H1 (cell line): ENCODE measurements around the gene IL22RA2. TPM values are rescaled to one million over a fixed set of nuclear protein-coding genes. Genes with fewer than 3 reads are reported as not detected.

ENCODE experiments used
- CTCF ChIA-PET: fragments of 300-600 bp; sonication (Branson Sonifier 250); formaldehyde crosslinking; loops from one replicate; lab custom pipeline; 2021; ENCODE audit not compliant: partially characterized antibody; lab: Charles Lee
- POLR2A ChIA-PET: fragments of 300-600 bp; sonication (Branson Sonifier 250); formaldehyde crosslinking; loops from one replicate; lab custom pipeline; 2021; ENCODE audit warnings: inconsistent platforms; ENCODE audit not compliant: partially characterized antibody; lab: Charles Lee
- DNase-seq, 2 experiments: peaks; one replicate each; pipeline versions ENCODE4 v3.0.0 to v3.0.0-alpha.2; 2010 to 2022; ENCODE audit warnings: low spot score in 2 of 2, low read depth in 1 of 2, mixed read lengths in 1 of 2
- FAIRE-seq: peaks from 2 replicates; lab custom pipeline; 2011; peaks lifted over from hg19 to GRCh38; lab: Jason Lieb, UNC
- H2AFZ ChIP-seq: 2 replicates; pipeline ENCODE4 v1.8.1; 2012; ENCODE audit warnings: low read length, inconsistent platforms
- H2AK5ac ChIP-seq: 2 replicates; pipeline ENCODE4 v1.6.1; 2013; ENCODE audit warnings: low read depth, low read length
- H2BK120ac ChIP-seq: replicated peaks from 2 replicates; pipeline ENCODE3; 2013; ENCODE audit warnings: low read depth, low read length, inconsistent platforms
- H2BK12ac ChIP-seq: 2 replicates; pipeline ENCODE4 v1.6.1; 2013; ENCODE audit warnings: low read depth, low read length
- H2BK15ac ChIP-seq: 2 replicates; pipeline ENCODE4 v1.6.1; 2013; ENCODE audit warnings: low read length
- H2BK20ac ChIP-seq: 2 replicates; pipeline ENCODE4 v1.6.1; 2013; ENCODE audit warnings: low read length
- H2BK5ac ChIP-seq: 2 replicates; pipeline ENCODE4 v1.6.1; 2013; ENCODE audit warnings: low read depth, low read length
- H3K14ac ChIP-seq: 2 replicates; pipeline ENCODE4 v1.6.1; 2013; ENCODE audit warnings: inconsistent platforms; ENCODE audit not compliant: insufficient read length
- H3K18ac ChIP-seq: 2 replicates; pipeline ENCODE4 v1.6.1; 2013; ENCODE audit warnings: low read length; ENCODE audit errors: extremely low read depth
- H3K23ac ChIP-seq: 2 replicates; pipeline ENCODE4 v1.6.1; 2013; ENCODE audit warnings: inconsistent platforms; ENCODE audit not compliant: insufficient read length
- H3K23me2 ChIP-seq: 2 replicates; pipeline ENCODE4 v1.6.1; 2013; ENCODE audit warnings: low read depth, low read length
- H3K27ac ChIP-seq: 2 replicates; pipeline ENCODE4 v1.6.1; 2011; ENCODE audit warnings: low read depth, low read length, inconsistent platforms
- H3K27me3 ChIP-seq, 4 experiments: replicated peaks in 1 of 4; 1 replicate in 1 of 4; 2 replicates in 3 of 4; pipeline versions ENCODE4 v1.6.1 to v1.8.1; 2011 to 2013; ENCODE audit warnings: low read length in 3 of 4, mild to moderate bottlenecking in 3 of 4, inconsistent platforms in 2 of 4, mixed read lengths in 2 of 4, moderate library complexity in 1 of 4; ENCODE audit not compliant: control insufficient read depth in 3 of 4, insufficient read depth in 3 of 4; ENCODE audit errors: extremely low read depth in 1 of 4
- H3K36me3 ChIP-seq, 4 experiments: 2 replicates each; pipeline versions ENCODE4 v1.6.1 to v1.8.1; 2011 to 2013; ENCODE audit warnings: mild to moderate bottlenecking in 4 of 4, low read length in 3 of 4, moderate library complexity in 2 of 4, control low read depth in 1 of 4, inconsistent platforms in 1 of 4; ENCODE audit not compliant: insufficient read depth in 4 of 4, control insufficient read depth in 2 of 4
- H3K4ac ChIP-seq: replicated peaks from 2 replicates; pipeline ENCODE3; 2013; ENCODE audit warnings: low read length, low read depth, mixed read lengths, inconsistent platforms; ENCODE audit not compliant: insufficient read length
- H3K4me1 ChIP-seq, 4 experiments: replicated peaks in 1 of 4; 1 replicate in 1 of 4; 2 replicates in 3 of 4; pipeline versions ENCODE4 v1.6.1 to v1.8.1; 2011 to 2013; ENCODE audit warnings: low read length in 3 of 4, inconsistent platforms in 2 of 4, mixed read lengths in 1 of 4; ENCODE audit not compliant: insufficient read depth in 4 of 4, control insufficient read depth in 3 of 4
- H3K4me2 ChIP-seq, 2 experiments: 2 replicates each; pipeline versions ENCODE4 v1.6.1 to v1.8.1; 2011 to 2013; ENCODE audit warnings: low read depth in 2 of 2, low read length in 2 of 2, control low read depth in 1 of 2, inconsistent platforms in 1 of 2, mild to moderate bottlenecking in 1 of 2; ENCODE audit not compliant: insufficient read depth in 1 of 2
- H3K4me3 ChIP-seq, 4 experiments: fragments of 200-600, 300-600 bp in 1 of 4; sonication (generic), shearing (Covaris generic), sonication (Bioruptor Twin) in 1 of 4; 2 replicates each; pipeline versions ENCODE4 v1.5.1 to v1.8.1; 2011 to 2016; ENCODE audit warnings: low read length in 4 of 4, low read depth in 3 of 4, control low read depth in 2 of 4, inconsistent platforms in 2 of 4, mild to moderate bottlenecking in 2 of 4, mixed read lengths in 1 of 4, moderate library complexity in 1 of 4; ENCODE audit not compliant: insufficient read depth in 2 of 4; ENCODE audit errors: extremely low read depth in 1 of 4
- H3K56ac ChIP-seq: replicated peaks from 2 replicates; pipeline ENCODE3; 2013; ENCODE audit warnings: low read depth, mild to moderate bottlenecking, mixed read lengths, low read length, inconsistent platforms; ENCODE audit not compliant: insufficient read length
- H3K79me1 ChIP-seq: 2 replicates; pipeline ENCODE4 v1.6.1; 2013; ENCODE audit warnings: low read depth, low read length, control low read depth
- H3K79me2 ChIP-seq, 2 experiments: 2 replicates each; pipeline versions ENCODE4 v1.6.1 to v1.8.1; 2012 to 2013; ENCODE audit warnings: low read length in 2 of 2, mild to moderate bottlenecking in 2 of 2, inconsistent platforms in 1 of 2; ENCODE audit not compliant: insufficient read depth in 2 of 2, control insufficient read depth in 1 of 2
- H3K9ac ChIP-seq, 4 experiments: replicated peaks in 1 of 4; 1 replicate in 1 of 4; 2 replicates in 3 of 4; pipeline versions ENCODE4 v1.6.1 to v1.8.1; 2011 to 2013; ENCODE audit warnings: low read depth in 3 of 4, low read length in 3 of 4, control low read depth in 2 of 4, mild to moderate bottlenecking in 2 of 4, moderate library complexity in 2 of 4, inconsistent platforms in 1 of 4; ENCODE audit errors: extremely low read depth in 1 of 4
- H3K9me3 ChIP-seq, 2 experiments: 2 replicates each; pipeline versions ENCODE4 v1.6.1 to v1.8.1; 2012 to 2013; ENCODE audit warnings: mild to moderate bottlenecking in 2 of 2, moderate library complexity in 2 of 2, control low read depth in 1 of 2, inconsistent platforms in 1 of 2, low read depth in 1 of 2, low read length in 1 of 2, mixed read lengths in 1 of 2; ENCODE audit not compliant: insufficient read depth in 2 of 2
- H4K20me1 ChIP-seq, 2 experiments: replicated peaks in 1 of 2; 2 replicates each; pipeline versions ENCODE3 to v1.8.1; 2011 to 2013; ENCODE audit warnings: inconsistent platforms in 2 of 2, low read length in 2 of 2, mild to moderate bottlenecking in 1 of 2; ENCODE audit not compliant: insufficient read depth in 2 of 2, control insufficient read depth in 1 of 2
- H4K5ac ChIP-seq: 2 replicates; pipeline ENCODE4 v1.6.1; 2013; ENCODE audit warnings: low read length, low read depth, mixed read lengths, inconsistent platforms; ENCODE audit not compliant: insufficient read length
- H4K8ac ChIP-seq: 2 replicates; pipeline ENCODE4 v1.8.0; 2013; ENCODE audit warnings: mild to moderate bottlenecking, moderate library complexity, low read length, inconsistent platforms; ENCODE audit not compliant: insufficient read depth; ENCODE audit errors: extremely low read depth
- H4K91ac ChIP-seq: replicated peaks from 2 replicates; pipeline ENCODE3; 2013; ENCODE audit warnings: low read length, mixed read lengths, inconsistent platforms; ENCODE audit not compliant: insufficient read length
- BACH1 ChIP-seq: IDR thresholded peaks from 2 replicates; pipeline ENCODE4 v1.6.1; 2012; ENCODE audit warnings: low read length, improper control_type of control experiment
- EP300 ChIP-seq, 2 experiments: IDR thresholded peaks; 1 replicate in 1 of 2; 2 replicates in 1 of 2; pipeline ENCODE4 v1.6.1; 2011 to 2012; ENCODE audit warnings: low read depth in 2 of 2, low read length in 2 of 2, mild to moderate bottlenecking in 2 of 2, borderline replicate concordance in 1 of 2, inconsistent platforms in 1 of 2, moderate library complexity in 1 of 2
- GABPA ChIP-seq: IDR thresholded peaks from 2 replicates; pipeline ENCODE4 v1.6.1; 2011; ENCODE audit warnings: mild to moderate bottlenecking, low read length, moderate library complexity, borderline replicate concordance; ENCODE audit not compliant: insufficient read depth
- MAX ChIP-seq: IDR thresholded peaks from 2 replicates; pipeline ENCODE4 v1.6.1; 2012; ENCODE audit warnings: inconsistent platforms
- NANOG ChIP-seq: IDR thresholded peaks from 2 replicates; pipeline ENCODE4 v1.6.1; 2011; ENCODE audit warnings: low read length, low read depth, mild to moderate bottlenecking, inconsistent platforms; ENCODE audit not compliant: insufficient read depth, poor library complexity, severe bottlenecking
- POU5F1 ChIP-seq: IDR thresholded peaks from 2 replicates; pipeline ENCODE4 v1.6.1; 2011; ENCODE audit warnings: low read depth, mild to moderate bottlenecking, low read length, moderate library complexity
- SRF ChIP-seq: IDR thresholded peaks from 2 replicates; pipeline ENCODE4 v1.6.1; 2011; ENCODE audit warnings: mild to moderate bottlenecking, low read depth, low read length, moderate library complexity
- TAF1 ChIP-seq: IDR thresholded peaks from 2 replicates; pipeline ENCODE4 v1.6.1; 2011; ENCODE audit warnings: mild to moderate bottlenecking, low read depth, low read length
- TAF7 ChIP-seq: optimal IDR thresholded peaks from 2 replicates; pipeline ENCODE3; 2011; ENCODE audit warnings: low read depth, mild to moderate bottlenecking, inconsistent platforms, low read length, moderate library complexity, borderline replicate concordance
- YY1 ChIP-seq: IDR thresholded peaks from 2 replicates; pipeline ENCODE4 v1.6.1; 2011; ENCODE audit warnings: low read depth, mild to moderate bottlenecking, low read length
- WGBS, 2 experiments: shearing (Covaris generic) in 1 of 2; methylation state at CpG; one replicate each; pipeline versions ENCODE4 v1.1.6 to v1.1.7; 2013 to 2015; ENCODE audit warnings: low lambda C conversion rate in 2 of 2, mixed read lengths in 2 of 2, inconsistent platforms in 1 of 2, low coverage in 1 of 2, missing lambda C conversion rate in 1 of 2; ENCODE audit not compliant: insufficient replicate concordance in 2 of 2, insufficient coverage in 1 of 2, insufficient read length in 1 of 2; ENCODE audit errors: extremely low coverage in 1 of 2, missing lambda C conversion rate in 1 of 2; 5-methylcytosine and 5-hydroxymethylcytosine counted together
- polyA plus RNA-seq, 7 experiments: library from polyadenylated mRNA; depleted of rRNA in 3 of 7; stranded (reverse) in 5 of 7; unstranded in 2 of 7; fragments of >200 nt in 5 of 7; fragments of 200-250 nt in 2 of 7; gene quantifications; 1 replicate in 5 of 7; 2 replicates in 1 of 7; 4 replicates in 1 of 7; pipeline versions ENCODE4 v1.2.1 to v1.2.3, GENCODE V29; 2011 to 2013; ENCODE audit warnings: missing spikeins in 2 of 7, mixed read lengths in 2 of 7
- total RNA-seq: library from RNA; stranded (reverse); fragmentation: NEBNext Ultra II Directional; extraction: Animal tissue kit (Norgen Biotek cat#: 25700); gene quantifications from 2 replicates; pipeline ENCODE4 v1.2.1, GENCODE V29; 2021

The IL22RA2 gene
- total and polyA plus RNA-seq, 2 of the 8 experiments (the other 6 are each of a cell fraction or from before 2014, with no cell fraction given), result not detected

GRCh38 chr6:137181891-137182653 lies 8.6 kb upstream of the IL22RA2 start:
- H3K27ac ChIP-seq, result no peak overlapping the region
- H4K91ac ChIP-seq, result no peak overlapping the region
- no peak overlapping the region for H2BK12ac ChIP-seq
- H3K4ac ChIP-seq, result no peak overlapping the region
- DNase-seq (no peak), FAIRE-seq (no peak)
- H3K4me3 ChIP-seq, result no peak overlapping the region
- no peak overlapping the region for H3K18ac ChIP-seq
- peaks cover 62 to 71% of the 10 kb centered on the region in 2 experiments for H3K9me3 ChIP-seq
- no peak overlapping the region for H2BK15ac ChIP-seq
- no peak overlapping the region for H2AK5ac ChIP-seq
- 74% methylated on average over 3 of the region's 3 CpGs; no CpG with 5 or more reads in 1 of the 2 experiments for WGBS, 2 experiments
- H3K14ac ChIP-seq, result no peak overlapping the region
- H3K56ac ChIP-seq, result no peak overlapping the region
- H3K36me3 ChIP-seq, result peaks cover 0 to 3% (median 1%) of the 10 kb centered on the region in 4 experiments; a peak in 2 of 8 replicates
- no peaks in the 10 kb centered on the region for H3K79me1 ChIP-seq
- no peaks in the 10 kb centered on the region for H3K4me1 ChIP-seq
- no peak overlapping the region for H2BK5ac ChIP-seq
- no peak overlapping the region for H2AFZ ChIP-seq
- H2BK120ac ChIP-seq, result no peak overlapping the region
- TF ChIP-seq TAF7 (no peak), MAX (no peak), YY1 (no peak), BACH1 (no peak), SRF (no peak), NANOG (no peak), POU5F1 (no peak), GABPA (no peak), TAF1 (no peak), EP300 (IDR thresholded peaks at IDR 0.05; ENCODE audit: borderline replicate concordance in 1 of 2, low read depth in 2 of 2, low read length in 2 of 2) (no peak)
- H3K23me2 ChIP-seq, result no peaks in the 10 kb centered on the region
- H2BK20ac ChIP-seq, result no peak overlapping the region
- no peak overlapping the region for H4K8ac ChIP-seq
- no peak overlapping the region for H4K5ac ChIP-seq
- POLR2A ChIA-PET, result no interaction called here
- no peaks in the 10 kb centered on the region for H3K79me2 ChIP-seq
- no peak overlapping the region for H3K23ac ChIP-seq
- CTCF ChIA-PET, result interaction anchor here (1.0 kb wide), 1 partner anchor 11 kb away, joined by 3 read pairs; no protein-coding TSS in a partner anchor
- no peak overlapping the region for H3K9ac ChIP-seq
- no peak overlapping the region for H3K4me2 ChIP-seq
- no peaks in the 10 kb centered on the region for H3K27me3 ChIP-seq
- no peaks in the 10 kb centered on the region for H4K20me1 ChIP-seq
